Measurements from ENCODE around the gene KRTAP5-4.

DNA sequence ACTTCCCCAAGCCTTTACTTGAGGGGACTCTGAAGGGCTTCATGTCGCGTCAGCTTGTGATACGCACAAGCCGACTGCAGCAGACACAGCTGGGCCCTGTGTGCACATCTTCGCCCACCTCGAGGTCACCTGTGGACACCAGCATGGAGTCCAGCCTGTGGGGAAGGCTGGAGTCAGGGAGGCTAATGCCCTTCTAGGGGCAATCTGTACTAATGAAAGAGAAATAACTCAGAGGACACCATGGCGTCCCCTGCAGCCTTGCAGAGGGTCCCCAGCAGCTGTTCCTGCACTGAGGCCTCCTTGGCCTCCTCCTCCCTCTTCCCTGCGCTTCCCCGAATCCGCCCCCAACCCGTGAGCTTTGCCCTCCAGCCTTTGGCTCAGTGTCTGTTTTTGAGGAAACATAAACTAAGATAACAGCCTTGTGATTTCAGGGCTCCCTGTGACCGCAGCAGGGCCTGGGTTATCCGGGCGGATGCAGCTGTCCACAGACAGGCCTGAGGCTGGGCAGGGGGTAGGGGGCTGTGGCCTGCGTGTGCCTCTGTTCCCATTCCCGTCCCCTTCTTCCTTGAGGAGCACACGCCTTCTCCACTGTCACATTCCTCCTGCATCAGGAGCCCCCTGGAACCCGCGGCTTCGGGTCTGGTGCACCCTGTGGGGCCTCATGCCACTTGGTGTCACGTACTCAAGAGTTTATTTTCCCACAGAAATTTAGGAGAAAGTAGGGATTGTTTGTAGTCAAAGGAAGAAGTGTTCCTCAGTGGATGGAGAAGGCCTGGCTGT lies 32.6 kb upstream of the KRTAP5-4 start:
- TF ChIP-seq, protein P1, sequence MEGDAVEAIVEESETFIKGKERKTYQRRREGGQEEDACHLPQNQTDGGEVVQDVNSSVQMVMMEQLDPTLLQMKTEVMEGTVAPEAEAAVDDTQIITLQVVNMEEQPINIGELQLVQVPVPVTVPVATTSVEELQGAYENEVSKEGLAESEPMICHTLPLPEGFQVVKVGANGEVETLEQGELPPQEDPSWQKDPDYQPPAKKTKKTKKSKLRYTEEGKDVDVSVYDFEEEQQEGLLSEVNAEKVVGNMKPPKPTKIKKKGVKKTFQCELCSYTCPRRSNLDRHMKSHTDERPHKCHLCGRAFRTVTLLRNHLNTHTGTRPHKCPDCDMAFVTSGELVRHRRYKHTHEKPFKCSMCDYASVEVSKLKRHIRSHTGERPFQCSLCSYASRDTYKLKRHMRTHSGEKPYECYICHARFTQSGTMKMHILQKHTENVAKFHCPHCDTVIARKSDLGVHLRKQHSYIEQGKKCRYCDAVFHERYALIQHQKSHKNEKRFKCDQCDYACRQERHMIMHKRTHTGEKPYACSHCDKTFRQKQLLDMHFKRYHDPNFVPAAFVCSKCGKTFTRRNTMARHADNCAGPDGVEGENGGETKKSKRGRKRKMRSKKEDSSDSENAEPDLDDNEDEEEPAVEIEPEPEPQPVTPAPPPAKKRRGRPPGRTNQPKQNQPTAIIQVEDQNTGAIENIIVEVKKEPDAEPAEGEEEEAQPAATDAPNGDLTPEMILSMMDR (IDR thresholded peaks at IDR 0.05) = no peak
- TF ChIP-seq POLR2A (IDR thresholded peaks at IDR 0.05) (no peak), POLR2AphosphoS5 (IDR thresholded peaks at IDR 0.05; ENCODE audit: insufficient read depth in 1 of 2, low read depth in 1 of 2) (no peak)
